Natural killer cell (primary cell): Measurements from ENCODE around the gene FURIN. TPM values are rescaled to one million over a fixed set of nuclear protein-coding genes. Genes with fewer than 3 reads are reported as not detected.

Source experiments
- ATAC-seq, 3 donors: fragments of 150-1000 bp in 2 of 3; fragments of 200-7000 bp in 1 of 3; cut with Tn5 transposase; 1 replicate in 1 of 3; 2 replicates in 2 of 3; pipeline ENCODE4 v1.10.0; 2021; ENCODE audit warnings: mild to moderate bottlenecking in 2 of 3, moderate library complexity in 2 of 3
- DNase-seq, 2 donors: peaks; one replicate each; pipeline versions ENCODE4 v3.0.0 to v3.0.0-alpha.2; 2013 to 2021; ENCODE audit warnings: mixed read lengths in 1 of 2
- H3K27ac ChIP-seq: one replicate; pipeline ENCODE4 v1.5.1; 2013; ENCODE audit warnings: mild to moderate bottlenecking, low read length
- H3K27me3 ChIP-seq: one replicate; pipeline ENCODE4 v1.6.1; 2013; ENCODE audit warnings: low read length; ENCODE audit not compliant: control insufficient read depth, insufficient read depth
- H3K36me3 ChIP-seq: one replicate; pipeline ENCODE4 v1.6.1; 2013; ENCODE audit warnings: low read length; ENCODE audit not compliant: control insufficient read depth, insufficient read depth
- H3K4me1 ChIP-seq: one replicate; pipeline ENCODE4 v1.6.1; 2013; ENCODE audit warnings: low read length; ENCODE audit not compliant: control insufficient read depth, insufficient read depth
- H3K4me3 ChIP-seq: one replicate; pipeline ENCODE4 v1.5.1; 2013; ENCODE audit warnings: low read length
- H3K9me3 ChIP-seq: one replicate; pipeline ENCODE4 v1.6.1; 2013; ENCODE audit warnings: low read length; ENCODE audit not compliant: control insufficient read depth, insufficient read depth
- H3K27ac Mint-ChIP-seq, 2 donors: one replicate each; pipeline ENCODE4 v1.8.0; 2022; ENCODE audit warnings: mild to moderate bottlenecking in 2 of 2, mixed read lengths in 2 of 2, moderate library complexity in 1 of 2
- H3K27me3 Mint-ChIP-seq, 2 donors: one replicate each; pipeline ENCODE4 v1.8.0; 2022; ENCODE audit warnings: low read depth in 2 of 2, mixed read lengths in 2 of 2
- H3K36me3 Mint-ChIP-seq: one replicate; pipeline ENCODE4 v1.8.0; 2022; ENCODE audit warnings: mixed read lengths
- H3K4me1 Mint-ChIP-seq, 2 donors: one replicate each; pipeline ENCODE4 v1.8.0; 2022; ENCODE audit warnings: mixed read lengths in 2 of 2
- H3K4me3 Mint-ChIP-seq: one replicate; pipeline ENCODE4 v1.8.0; 2022; ENCODE audit warnings: mild to moderate bottlenecking, moderate library complexity, mixed read lengths
- H3K9me3 Mint-ChIP-seq, 2 donors: one replicate each; pipeline ENCODE4 v1.8.0; 2022; ENCODE audit warnings: mixed read lengths in 2 of 2
- CTCF ChIP-seq: fragments of 200-600 bp; IDR thresholded peaks from one replicate; pipeline ENCODE4 v1.8.0; 2022; ENCODE audit warnings: antibody characterized with exemption
- WGBS: methylation state at CpG from one replicate; pipeline ENCODE4 v1.1.7; 2013; ENCODE audit warnings: missing lambda C conversion rate; ENCODE audit not compliant: insufficient coverage; 5-methylcytosine and 5-hydroxymethylcytosine counted together
- intact Hi-C: fragments of 100-400 bp; cut with micrococcal nuclease; formaldehyde crosslinking; loops from one replicate; pipeline ENCODE4 v1.14.2; 2022
- total RNA-seq, 4 donors: library from RNA; stranded (reverse); fragments of 120-200 nt in 1 of 4; gene quantifications; one replicate each; pipeline versions ENCODE4 v1.2.3 to v1.2.4, GENCODE V29; 2013 to 2022

FURIN gene
- total RNA-seq, 3 donors from 2014 or later (not counting 1 experiment from before 2014, with no cell fraction given): 110 to 178 (median 172) TPM

GRCh38 chr15:90886291-90886614, 17.9 kb downstream of the FURIN start:
- Mint-ChIP-seq H3K27me3 (no peaks in the 10 kb centered on the region), H3K27ac (peak overlapping the region; percentile 85 to 86), H3K4me3 (peak overlapping the region; percentile 90), H3K36me3 (no peaks in the 10 kb centered on the region), H3K4me1 (peaks cover 17 to 40% of the 10 kb centered on the region in 2 donors), H3K9me3 (no peaks in the 10 kb centered on the region)
- intact Hi-C loops: loop anchor here (1.0 to 5.0 kb wide), 2 partner anchors 69 to 169 kb away; partner anchors contain the start of gene BLM
- 82% methylated on average over 3 of the region's 5 CpGs for WGBS
- H3K4me3 ChIP-seq: no peak overlapping the region
- ATAC-seq (no peak), DNase-seq (no peak)
- H3K27ac ChIP-seq: no peak overlapping the region
- peak; percentile 58 for TF ChIP-seq CTCF
- no peaks in the 10 kb centered on the region for H3K27me3 ChIP-seq
- H3K36me3 ChIP-seq: peaks cover 40% of the 10 kb centered on the region
- peaks cover 63% of the 10 kb centered on the region for H3K4me1 ChIP-seq
- no peaks in the 10 kb centered on the region for H3K9me3 ChIP-seq

GRCh38 chr15:90887037-90887481, 18.7 kb downstream of the FURIN start:
- no peak for TF ChIP-seq CTCF
- H3K4me3 ChIP-seq: no peak overlapping the region
- H3K4me1 ChIP-seq: peaks cover 63% of the 10 kb centered on the region
- no peaks in the 10 kb centered on the region for H3K27me3 Mint-ChIP-seq
- WGBS: 92% methylated on average over 13 of the region's 13 CpGs
- ATAC-seq: no peak
- no peak overlapping the region for H3K27ac Mint-ChIP-seq
- peaks cover 41% of the 10 kb centered on the region for H3K36me3 ChIP-seq
- H3K27me3 ChIP-seq: no peaks in the 10 kb centered on the region
- H3K4me3 Mint-ChIP-seq: no peak overlapping the region
- H3K4me1 Mint-ChIP-seq: peaks cover 17 to 40% of the 10 kb centered on the region in 2 donors
- no peaks in the 10 kb centered on the region for H3K9me3 Mint-ChIP-seq
- no peak for DNase-seq
- H3K36me3 Mint-ChIP-seq: no peaks in the 10 kb centered on the region
- intact Hi-C loops: loop anchor here (5.0 kb wide), 1 partner anchor 70 kb away; no protein-coding TSS in a partner anchor
- H3K9me3 ChIP-seq: no peaks in the 10 kb centered on the region
- H3K27ac ChIP-seq: no peak overlapping the region

- DNase-seq: peak in 1 of 2 donors; percentile 62
- 36% methylated on average over 18 of the region's 18 CpGs for WGBS
Measured at GRCh38 chr15:90889313-90889730, 20.9 kb downstream of the FURIN start.

More at GRCh38 chr15:90889313-90889730, 20.9 kb downstream of the FURIN start:
- H3K27me3 ChIP-seq: no peaks in the 10 kb centered on the region
- H3K27ac ChIP-seq: no peak overlapping the region
- Mint-ChIP-seq H3K36me3 (no peaks in the 10 kb centered on the region), H3K9me3 (no peaks in the 10 kb centered on the region), H3K4me3 (no peak overlapping the region), H3K4me1 (peaks cover 17 to 34% of the 10 kb centered on the region in 2 donors), H3K27ac (no peak overlapping the region), H3K27me3 (no peaks in the 10 kb centered on the region)
- peak; percentile 30 to 58 (median 54) for ATAC-seq
- TF ChIP-seq CTCF: no peak
- intact Hi-C loops: loop anchor here (5.0 kb wide), 1 partner anchor 72 kb away; no protein-coding TSS in a partner anchor
- peaks cover 60% of the 10 kb centered on the region for H3K36me3 ChIP-seq
- no peaks in the 10 kb centered on the region for H3K9me3 ChIP-seq
- H3K4me3 ChIP-seq: no peak overlapping the region
- peaks cover 43% of the 10 kb centered on the region for H3K4me1 ChIP-seq
